Activated T-helper 1 cell treated with anti-CD3 and anti-CD28 coated beads, Interleukin-12 subunit alpha, Interleukin-12 subunit beta, Interleukin-2, Interleukin-4 antibody, amounts not matched to agents 30 ng/mL and 10 ng/mL and 1 ng/mL, durations not matched to agents 14 hours and 24 hours and 36 hours (primary cell): ENCODE results near the gene TAS1R2. TPM values are rescaled to one million over a fixed set of nuclear protein-coding genes. Genes with fewer than 3 reads are reported as not detected.

Experiments used
- DNase-seq: peaks from one replicate; pipeline ENCODE4 v3.0.0; 2021; ENCODE audit warnings: low spot score
- H3K27ac Mint-ChIP-seq: one replicate; pipeline ENCODE4 v1.8.0; 2021; ENCODE audit warnings: mild to moderate bottlenecking, mixed read lengths
- H3K27me3 Mint-ChIP-seq: one replicate; pipeline ENCODE4 v1.8.0; 2022; ENCODE audit warnings: mild to moderate bottlenecking, moderate library complexity, mixed read lengths; ENCODE audit not compliant: insufficient read depth
- H3K36me3 Mint-ChIP-seq: one replicate; pipeline ENCODE4 v1.8.0; 2021; ENCODE audit warnings: low read depth, mixed read lengths
- H3K4me1 Mint-ChIP-seq: one replicate; pipeline ENCODE4 v1.8.0; 2021; ENCODE audit warnings: low read depth, mixed read lengths
- H3K4me3 Mint-ChIP-seq: one replicate; pipeline ENCODE4 v1.8.0; 2021; ENCODE audit warnings: mild to moderate bottlenecking, moderate library complexity, mixed read lengths
- H3K9me3 Mint-ChIP-seq: one replicate; pipeline ENCODE4 v1.8.0; 2021; ENCODE audit warnings: mixed read lengths
- intact Hi-C: fragments of 100-400 bp; cut with micrococcal nuclease; formaldehyde crosslinking; loops from one replicate; pipeline ENCODE4 v1.15.1; 2024
- total RNA-seq: library from RNA; stranded (reverse); gene quantifications from 2 replicates; pipeline ENCODE4 v1.2.3, GENCODE V29; 2022

TAS1R2 gene
- total RNA-seq, 1 donor from 2014 or later = not detected

- H3K27ac Mint-ChIP-seq = no peak overlapping the region
- H3K27me3 Mint-ChIP-seq = peaks cover 8% of the 10 kb centered on the region
- H3K4me3 Mint-ChIP-seq = no peak overlapping the region
- no peaks in the 10 kb centered on the region for H3K36me3 Mint-ChIP-seq
- H3K4me1 Mint-ChIP-seq = no peaks in the 10 kb centered on the region
- no peaks in the 10 kb centered on the region for H3K9me3 Mint-ChIP-seq
- DNase-seq = no peak
- intact Hi-C loops = no loop called here
These were observed 64.3 kb downstream of the TAS1R2 start for GRCh38 chr1:18795002-18795689.

GRCh38 chr1:18794561-18794960 is 64.9 kb downstream of the TAS1R2 start:
- H3K4me1 Mint-ChIP-seq = no peaks in the 10 kb centered on the region
- no peak overlapping the region for H3K4me3 Mint-ChIP-seq
- H3K9me3 Mint-ChIP-seq = no peaks in the 10 kb centered on the region
- DNase-seq = no peak
- peaks cover 9% of the 10 kb centered on the region for H3K27me3 Mint-ChIP-seq
- intact Hi-C loops = no loop called here
- H3K27ac Mint-ChIP-seq = no peak overlapping the region
- no peaks in the 10 kb centered on the region for H3K36me3 Mint-ChIP-seq

GRCh38 chr1:18794051-18794450 is 65.4 kb downstream of the TAS1R2 start:
- no peak overlapping the region for H3K27ac Mint-ChIP-seq
- H3K4me1 Mint-ChIP-seq = no peaks in the 10 kb centered on the region
- H3K27me3 Mint-ChIP-seq = peaks cover 9% of the 10 kb centered on the region
- H3K4me3 Mint-ChIP-seq = no peak overlapping the region
- H3K36me3 Mint-ChIP-seq = no peaks in the 10 kb centered on the region
- no peaks in the 10 kb centered on the region for H3K9me3 Mint-ChIP-seq
- DNase-seq = no peak
- intact Hi-C loops = no loop called here

GRCh38 chr1:18793164-18793563 is 66.3 kb downstream of the TAS1R2 start:
- intact Hi-C loops = no loop called here
- Mint-ChIP-seq H3K27ac (no peak overlapping the region), H3K4me1 (no peaks in the 10 kb centered on the region), H3K9me3 (no peaks in the 10 kb centered on the region), H3K36me3 (no peaks in the 10 kb centered on the region), H3K4me3 (no peak overlapping the region), H3K27me3 (peaks cover 9% of the 10 kb centered on the region)
- no peak for DNase-seq

- intact Hi-C loops = no loop called here
- H3K4me1 Mint-ChIP-seq = no peaks in the 10 kb centered on the region
- H3K36me3 Mint-ChIP-seq = no peaks in the 10 kb centered on the region
- no peak overlapping the region for H3K27ac Mint-ChIP-seq
- H3K27me3 Mint-ChIP-seq = peaks cover 9% of the 10 kb centered on the region
- no peak overlapping the region for H3K4me3 Mint-ChIP-seq
- no peaks in the 10 kb centered on the region for H3K9me3 Mint-ChIP-seq
- DNase-seq = no peak
These were observed 66.7 kb downstream of the TAS1R2 start for GRCh38 chr1:18792747-18793146.

Other genes with a start within 250 kb of the TAS1R2 start
- gene PAX7, start 228.8 kb downstream of the TAS1R2 start, total RNA-seq = not detected in 2 replicates
- 3.9 and 4.4 TPM in 2 replicates for gene ALDH4A1, start 42.9 kb upstream of the TAS1R2 start, total RNA-seq
- gene IFFO2, start 97.0 kb upstream of the TAS1R2 start, total RNA-seq = 31.8 and 32.6 TPM in 2 replicates